Neuronal stem cell (in vitro differentiated cells): ENCODE measurements around the gene PPP1R1B.

ENCODE experiments used
- DNase-seq: peaks from one replicate; pipeline ENCODE4 v3.0.0-alpha.2; 2013; ENCODE audit warnings: low spot score
- H2AFZ ChIP-seq: one replicate; pipeline ENCODE4 v1.6.1; 2013; ENCODE audit warnings: mild to moderate bottlenecking, low read length, inconsistent platforms
- H2AK5ac ChIP-seq: 2 replicates; pipeline ENCODE4 v1.6.1; 2013; ENCODE audit warnings: low read depth, mild to moderate bottlenecking, inconsistent platforms, low read length, moderate library complexity, mixed read lengths
- H2BK120ac ChIP-seq: 2 replicates; pipeline ENCODE4 v1.6.1; 2013; ENCODE audit warnings: low read depth, mild to moderate bottlenecking, inconsistent platforms, low read length, moderate library complexity, mixed read lengths
- H2BK12ac ChIP-seq: one replicate; pipeline ENCODE4 v1.6.1; 2013; ENCODE audit warnings: low read length, inconsistent platforms
- H2BK15ac ChIP-seq: 2 replicates; pipeline ENCODE4 v1.6.1; 2013; ENCODE audit warnings: mild to moderate bottlenecking, low read length, inconsistent platforms, mixed read lengths
- H2BK5ac ChIP-seq: one replicate; pipeline ENCODE4 v1.6.1; 2013; ENCODE audit warnings: inconsistent platforms, mild to moderate bottlenecking, low read length, moderate library complexity
- H3K14ac ChIP-seq: one replicate; pipeline ENCODE4 v1.6.1; 2013; ENCODE audit warnings: low read length, inconsistent platforms
- H3K18ac ChIP-seq: 2 replicates; pipeline ENCODE4 v1.6.1; 2013; ENCODE audit warnings: low read length, inconsistent platforms
- H3K23ac ChIP-seq: 2 replicates; pipeline ENCODE4 v1.6.1; 2013; ENCODE audit warnings: low read depth, mild to moderate bottlenecking, mixed read lengths, low read length, inconsistent platforms; ENCODE audit not compliant: poor library complexity
- H3K27ac ChIP-seq: replicated peaks from 3 replicates; pipeline ENCODE4 v1.5.1; 2013; ENCODE audit warnings: low read length, inconsistent platforms
- H3K27me3 ChIP-seq, 3 experiments: 2 replicates each; pipeline ENCODE4 v1.6.1; 2013; ENCODE audit warnings: low read length in 3 of 3, mild to moderate bottlenecking in 2 of 3, inconsistent platforms in 1 of 3, low read depth in 1 of 3, mixed read lengths in 1 of 3, moderate library complexity in 1 of 3; ENCODE audit not compliant: control insufficient read depth in 3 of 3, insufficient read depth in 3 of 3
- H3K36me3 ChIP-seq, 2 donors: replicated peaks in 1 of 2; 2 replicates each; pipeline ENCODE4 v1.6.1; 2013; ENCODE audit warnings: low read length in 2 of 2; ENCODE audit not compliant: control insufficient read depth in 2 of 2, insufficient read depth in 2 of 2
- H3K4ac ChIP-seq: 2 replicates; pipeline ENCODE4 v1.6.1; 2013; ENCODE audit warnings: inconsistent platforms, mild to moderate bottlenecking, low read length, moderate library complexity
- H3K4me1 ChIP-seq, 2 donors: 1 replicate in 1 of 2; 2 replicates in 1 of 2; pipeline ENCODE4 v1.6.1; 2013; ENCODE audit warnings: low read length in 2 of 2, low read depth in 1 of 2; ENCODE audit not compliant: control insufficient read depth in 2 of 2, insufficient read depth in 1 of 2
- H3K4me2 ChIP-seq: one replicate; pipeline ENCODE4 v1.6.1; 2013; ENCODE audit warnings: mild to moderate bottlenecking, low read length, inconsistent platforms; ENCODE audit not compliant: insufficient read depth, poor library complexity, severe bottlenecking
- H3K4me3 ChIP-seq, 2 donors: 2 replicates each; pipeline ENCODE4 v1.5.1; 2013; ENCODE audit warnings: low read length in 2 of 2, mild to moderate bottlenecking in 2 of 2, inconsistent platforms in 1 of 2, moderate library complexity in 1 of 2
- H3K79me1 ChIP-seq: one replicate; pipeline ENCODE4 v1.6.1; 2013; ENCODE audit warnings: low read depth, mild to moderate bottlenecking, inconsistent platforms, low read length, moderate library complexity
- H3K9ac ChIP-seq: one replicate; pipeline ENCODE4 v1.6.1; 2013; ENCODE audit warnings: mild to moderate bottlenecking, low read depth, low read length, inconsistent platforms; ENCODE audit not compliant: poor library complexity
- H3K9me3 ChIP-seq, 2 donors: replicated peaks in 1 of 2; 2 replicates each; pipeline versions ENCODE3 to v1.6.1; 2013; ENCODE audit warnings: low read length in 2 of 2, mild to moderate bottlenecking in 2 of 2, inconsistent platforms in 1 of 2, low read depth in 1 of 2, mixed read lengths in 1 of 2, moderate library complexity in 1 of 2; ENCODE audit not compliant: control insufficient read depth in 2 of 2, insufficient read depth in 1 of 2
- H4K8ac ChIP-seq: one replicate; pipeline ENCODE4 v1.6.1; 2013; ENCODE audit warnings: low read depth, mild to moderate bottlenecking, inconsistent platforms, low read length, moderate library complexity
- H4K91ac ChIP-seq: one replicate; pipeline ENCODE4 v1.6.1; 2013; ENCODE audit warnings: low read length, low read depth, mild to moderate bottlenecking, inconsistent platforms; ENCODE audit not compliant: poor library complexity
- WGBS, 2 donors: extraction: QIAGEN DNeasy Blood & Tissue Kit; methylation state at CpG; one replicate each; pipeline ENCODE4 v1.1.7; 2013; ENCODE audit warnings: missing lambda C conversion rate in 2 of 2, mixed read lengths in 1 of 2; ENCODE audit not compliant: insufficient read length in 2 of 2, insufficient replicate concordance in 1 of 2; ENCODE audit errors: extremely low coverage in 2 of 2; 5-methylcytosine and 5-hydroxymethylcytosine counted together

Gene PPP1R1B

GRCh38 chr17:39683295-39683939 lies 56.7 kb downstream of the PPP1R1B start:
- no peaks in the 10 kb centered on the region for H3K27me3 ChIP-seq
- H2BK120ac ChIP-seq, result no peak overlapping the region
- no peak overlapping the region for H3K18ac ChIP-seq
- H3K4ac ChIP-seq, result no peak overlapping the region
- peak overlapping the region; percentile 14 for H3K9ac ChIP-seq
- no peak overlapping the region for H2AK5ac ChIP-seq
- H2BK15ac ChIP-seq, result no peak overlapping the region
- H3K4me1 ChIP-seq, result peaks cover 0 to 2% of the 10 kb centered on the region in 2 donors
- H2BK12ac ChIP-seq, result no peak overlapping the region
- H3K23ac ChIP-seq, result no peak overlapping the region
- DNase-seq, result no peak
- H3K14ac ChIP-seq, result no peak overlapping the region
- H3K27ac ChIP-seq, result no peak overlapping the region
- H3K4me3 ChIP-seq, result no peak overlapping the region
- H3K4me2 ChIP-seq, result no peak overlapping the region
- no CpG with 5 or more reads among the region's 9 CpGs for WGBS, 2 donors
- no peak overlapping the region for H2AFZ ChIP-seq
- peaks cover 2% of the 10 kb centered on the region for H3K79me1 ChIP-seq
- H3K9me3 ChIP-seq, result no peaks in the 10 kb centered on the region
- no peak overlapping the region for H2BK5ac ChIP-seq
- H4K91ac ChIP-seq, result no peak overlapping the region
- peaks cover 3 to 14% of the 10 kb centered on the region in 2 donors for H3K36me3 ChIP-seq
- no peak overlapping the region for H4K8ac ChIP-seq

- Histone ChIP-seq H3K27ac (no peak overlapping the region), H3K4me1 (peaks cover 9 to 10% of the 10 kb centered on the region in 2 donors), H3K4me2 (no peak overlapping the region), H3K79me1 (peaks cover 2% of the 10 kb centered on the region), H3K4me3 (peak overlapping the region in 1 of 2 donors; percentile 24), H2BK12ac (no peak overlapping the region), H4K91ac (no peak overlapping the region), H2BK120ac (no peak overlapping the region), H3K36me3 (peaks cover 3 to 14% of the 10 kb centered on the region in 2 donors), H2AFZ (no peak overlapping the region), H3K14ac (no peak overlapping the region), H3K27me3 (no peaks in the 10 kb centered on the region), H2BK5ac (no peak overlapping the region), H3K4ac (no peak overlapping the region), H3K23ac (no peak overlapping the region), H3K18ac (no peak overlapping the region), H3K9me3 (no peaks in the 10 kb centered on the region), H2AK5ac (no peak overlapping the region), H3K9ac (no peak overlapping the region), H4K8ac (no peak overlapping the region), H2BK15ac (no peak overlapping the region)
- DNase-seq, result no peak
- WGBS, 2 donors, result no CpG with 5 or more reads among the region's 12 CpGs
These were observed 57.8 kb downstream of the PPP1R1B start for GRCh38 chr17:39684369-39685192.
